Endothelial cell of umbilical vein (primary cell): ENCODE data around the gene FYCO1.

Experiments
- EZH2 ChIP-seq: IDR thresholded peaks from 2 replicates; pipeline ENCODE4 v1.6.1; 2012; ENCODE audit warnings: borderline replicate concordance, low read depth, mild to moderate bottlenecking, moderate library complexity, low read length, inconsistent platforms; ENCODE audit not compliant: severe bottlenecking
- POLR2A ChIP-seq: IDR thresholded peaks from 2 replicates; pipeline ENCODE4 v1.6.1; 2012; ENCODE audit warnings: low read depth, mild to moderate bottlenecking, control low read depth, low read length

DNA sequence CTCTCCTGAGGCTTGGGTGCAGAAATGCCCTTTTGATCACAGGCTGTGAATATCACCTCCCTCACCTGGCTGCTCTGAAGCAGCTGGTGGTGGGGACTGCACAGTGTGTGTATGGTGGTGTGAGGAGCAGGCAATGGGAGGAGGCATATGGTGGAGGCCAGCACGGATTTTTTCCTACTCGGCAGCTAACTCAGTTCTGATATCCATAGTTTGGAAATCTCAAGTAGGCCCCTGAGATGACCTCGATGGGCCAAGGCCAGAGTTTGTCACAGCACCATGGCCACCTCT, 73.6 kb downstream of the FYCO1 start:
- TF ChIP-seq POLR2A: no peak
- no peak for TF ChIP-seq EZH2
